Vagina (tissue), 2 donors: ENCODE data around the gene ZNF729.

Source experiments
- POLR2A ChIP-seq, 2 donors: fragments of 450-650 bp; IDR thresholded peaks; one replicate each; pipeline ENCODE4 v1.6.1; 2017; ENCODE audit warnings: antibody characterized with exemption in 2 of 2, mild to moderate bottlenecking in 2 of 2, moderate library complexity in 2 of 2
- POLR2AphosphoS5 ChIP-seq, 2 donors: sonication (generic); formaldehyde crosslinking; IDR thresholded peaks; one replicate each; pipeline ENCODE4 v1.9.0; 2017; ENCODE audit warnings: antibody characterized with exemption in 2 of 2, mild to moderate bottlenecking in 2 of 2, low read depth in 1 of 2; ENCODE audit not compliant: insufficient read depth in 1 of 2
- TF ChIP-seq, protein P1 (sequence below), 3 experiments: fragments of 450-650 bp in 2 of 3; fragments of 200-600 bp in 1 of 3; sonication (generic) in 1 of 3; IDR thresholded peaks; one replicate each; pipeline ENCODE4 v1.5.1; 2017 to 2019; ENCODE audit warnings: antibody characterized with exemption in 3 of 3, mild to moderate bottlenecking in 2 of 3, moderate library complexity in 2 of 3

DNA sequence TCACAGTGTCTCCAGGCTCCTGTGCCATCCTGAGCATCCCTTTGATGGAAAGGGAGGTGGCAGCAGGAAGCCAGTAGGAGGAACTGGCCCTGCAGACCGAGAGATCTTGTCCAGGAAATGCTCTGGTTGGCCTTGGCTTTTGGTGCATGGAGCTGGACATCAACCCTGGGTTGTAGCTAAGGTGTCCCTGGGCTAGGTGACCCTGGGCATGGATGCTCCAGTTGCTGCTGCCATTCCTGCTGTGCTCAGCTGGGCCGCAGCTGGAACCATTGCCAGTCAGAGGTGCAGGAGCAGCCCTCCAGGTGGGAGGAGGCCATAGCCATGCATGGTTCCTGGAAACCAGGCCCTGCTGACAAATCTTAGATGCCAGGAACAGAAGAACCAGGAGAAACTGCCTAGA lies 68.4 kb downstream of the ZNF729 start:
- TF ChIP-seq, protein P1, sequence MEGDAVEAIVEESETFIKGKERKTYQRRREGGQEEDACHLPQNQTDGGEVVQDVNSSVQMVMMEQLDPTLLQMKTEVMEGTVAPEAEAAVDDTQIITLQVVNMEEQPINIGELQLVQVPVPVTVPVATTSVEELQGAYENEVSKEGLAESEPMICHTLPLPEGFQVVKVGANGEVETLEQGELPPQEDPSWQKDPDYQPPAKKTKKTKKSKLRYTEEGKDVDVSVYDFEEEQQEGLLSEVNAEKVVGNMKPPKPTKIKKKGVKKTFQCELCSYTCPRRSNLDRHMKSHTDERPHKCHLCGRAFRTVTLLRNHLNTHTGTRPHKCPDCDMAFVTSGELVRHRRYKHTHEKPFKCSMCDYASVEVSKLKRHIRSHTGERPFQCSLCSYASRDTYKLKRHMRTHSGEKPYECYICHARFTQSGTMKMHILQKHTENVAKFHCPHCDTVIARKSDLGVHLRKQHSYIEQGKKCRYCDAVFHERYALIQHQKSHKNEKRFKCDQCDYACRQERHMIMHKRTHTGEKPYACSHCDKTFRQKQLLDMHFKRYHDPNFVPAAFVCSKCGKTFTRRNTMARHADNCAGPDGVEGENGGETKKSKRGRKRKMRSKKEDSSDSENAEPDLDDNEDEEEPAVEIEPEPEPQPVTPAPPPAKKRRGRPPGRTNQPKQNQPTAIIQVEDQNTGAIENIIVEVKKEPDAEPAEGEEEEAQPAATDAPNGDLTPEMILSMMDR (IDR thresholded peaks at IDR 0.05) = no peak
- no peak for TF ChIP-seq POLR2A (IDR thresholded peaks at IDR 0.05)
- TF ChIP-seq POLR2AphosphoS5 (IDR thresholded peaks at IDR 0.05; ENCODE audit: insufficient read depth in 1 of 2, low read depth in 1 of 2) = no peak
